Esophagus muscularis mucosa (tissue), 4 donors: ENCODE data around the gene CDH4. TPM values are rescaled to one million over a fixed set of nuclear protein-coding genes. Genes with fewer than 3 reads are reported as not detected.
"Not testable (repeated sequence)": the region's sequence is repeated elsewhere in the genome, so short reads cannot be mapped to it uniquely, and the experiment has no call there.

Experiments
- DNase-seq: peaks from one replicate; pipeline ENCODE4 v3.0.0-alpha.2; 2017; ENCODE audit errors: extremely low spot score
- H3K27ac ChIP-seq, 4 donors: fragments of 200-600 bp; sonication (generic); replicated peaks in 1 of 4; 1 replicate in 3 of 4; 2 replicates in 1 of 4; pipeline ENCODE4 v1.5.1; 2016 to 2019; ENCODE audit warnings: mild to moderate bottlenecking in 1 of 4
- H3K27me3 ChIP-seq, 4 donors: fragments of 200-600 bp; sonication (generic); one replicate each; pipeline versions ENCODE4 v1.5.1 to v1.6.0; 2016 to 2019
- H3K36me3 ChIP-seq, 4 donors: fragments of 200-600 bp; sonication (generic); one replicate each; pipeline ENCODE4 v1.5.1; 2016 to 2019
- H3K4me1 ChIP-seq, 4 donors: fragments of 200-600 bp; sonication (generic); one replicate each; pipeline ENCODE4 v1.5.1; 2016 to 2019
- H3K4me3 ChIP-seq, 4 donors: fragments of 200-600 bp; sonication (generic); 1 replicate in 2 of 4; 2 replicates in 2 of 4; pipeline ENCODE4 v1.5.1; 2016 to 2019; ENCODE audit warnings: mild to moderate bottlenecking in 4 of 4, moderate library complexity in 1 of 4
- H3K9me3 ChIP-seq, 4 donors: fragments of 200-600 bp; sonication (generic); 1 replicate in 3 of 4; 2 replicates in 1 of 4; pipeline ENCODE4 v1.5.1; 2016 to 2019
- CTCF ChIP-seq, 3 experiments: fragments of 200-600 bp in 2 of 3; fragments of 450-650 bp in 1 of 3; sonication (generic) in 2 of 3; IDR thresholded peaks; one replicate each; pipeline ENCODE4 v1.5.1; 2017 to 2019; ENCODE audit warnings: antibody characterized with exemption in 3 of 3, mild to moderate bottlenecking in 2 of 3, moderate library complexity in 1 of 3
- EP300 ChIP-seq: sonication (generic); formaldehyde crosslinking; IDR thresholded peaks from one replicate; pipeline ENCODE4 v1.6.1; 2017; ENCODE audit warnings: antibody characterized with exemption
- POLR2A ChIP-seq: fragments of 450-650 bp; IDR thresholded peaks from one replicate; pipeline ENCODE4 v1.6.1; 2017; ENCODE audit warnings: antibody characterized with exemption, moderate library complexity, mild to moderate bottlenecking, low read depth
- POLR2AphosphoS5 ChIP-seq, 2 donors: sonication (generic); formaldehyde crosslinking; IDR thresholded peaks; one replicate each; pipeline ENCODE4 v1.6.1; 2017; ENCODE audit warnings: antibody characterized with exemption in 2 of 2
- WGBS: methylation state at CpG from one replicate; pipeline ENCODE4 v1.1.5; 2018; 5-methylcytosine and 5-hydroxymethylcytosine counted together
- intact Hi-C: fragments of 100-400 bp; cut with DNase I; formaldehyde crosslinking; loops from one replicate; pipeline ENCODE4 v1.15.1; 2023
- total RNA-seq, 4 donors: library from RNA; depleted of rRNA; stranded (reverse); fragments of >200 nt; gene quantifications; one replicate each; pipeline versions ENCODE4 v1.1.0 to v1.2.1, GENCODE V29; 2016

The CDH4 gene
- total RNA-seq, 4 donors from 2014 or later = 0.42 to 1.3 (median 0.48) TPM

- H3K36me3 ChIP-seq = no peaks in the 10 kb centered on the region
- TF ChIP-seq EP300 (no peak), CTCF (IDR thresholded peaks at IDR 0.05) (no peak), POLR2AphosphoS5 (IDR thresholded peaks at IDR 0.05) (no peak), POLR2A (no peak)
- H3K4me3 ChIP-seq = no peak overlapping the region
- no peaks in the 10 kb centered on the region for H3K4me1 ChIP-seq
- no peaks in the 10 kb centered on the region for H3K9me3 ChIP-seq
- no peak for DNase-seq
- 82% methylated on average over 7 of the region's 7 CpGs for WGBS
- peaks cover 0 to 35% (median 0%) of the 10 kb centered on the region in 4 donors for H3K27me3 ChIP-seq
- intact Hi-C loops = no loop called here
- H3K27ac ChIP-seq = no peak overlapping the region
Observed at GRCh38 chr20:61475729-61476128, 223.7 kb downstream of the CDH4 start.

GRCh38 chr20:61476956-61477355 is 224.9 kb downstream of the CDH4 start:
- intact Hi-C loops = no loop called here
- DNase-seq = no peak
- TF ChIP-seq POLR2A = no peak
- TF ChIP-seq CTCF (IDR thresholded peaks at IDR 0.05) = no peak
- no peak for TF ChIP-seq EP300
- TF ChIP-seq POLR2AphosphoS5 (IDR thresholded peaks at IDR 0.05) = no peak
- Histone ChIP-seq H3K27ac (no peak overlapping the region), H3K9me3 (no peaks in the 10 kb centered on the region), H3K4me1 (no peaks in the 10 kb centered on the region), H3K36me3 (no peaks in the 10 kb centered on the region), H3K27me3 (peaks cover 0 to 35% (median 0%) of the 10 kb centered on the region in 4 donors), H3K4me3 (no peak overlapping the region)
- 71% methylated on average over 12 of the region's 12 CpGs for WGBS

DNA sequence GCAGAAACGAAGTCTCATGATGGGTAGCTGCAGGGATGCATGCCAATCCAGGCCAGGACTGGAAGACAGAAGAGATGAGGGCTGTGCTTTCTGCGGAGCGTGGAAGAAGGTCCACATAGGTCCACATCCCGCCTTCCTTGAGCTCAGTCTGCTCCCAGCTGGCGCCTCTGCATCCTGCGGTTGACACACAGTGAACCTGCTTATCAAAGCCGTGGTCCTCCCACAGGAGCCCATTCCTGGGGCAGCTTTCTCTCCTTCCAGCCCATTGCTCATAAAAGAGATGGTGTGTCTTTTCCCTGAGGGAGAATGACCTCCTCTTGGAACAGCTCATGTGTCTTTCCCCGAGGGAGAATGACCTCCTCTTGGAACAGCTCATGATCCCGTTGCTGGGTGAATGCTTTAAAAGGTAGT is 225.4 kb downstream of the CDH4 start:
- Histone ChIP-seq H3K36me3 (no peaks in the 10 kb centered on the region), H3K4me1 (no peaks in the 10 kb centered on the region), H3K27ac (no peak overlapping the region), H3K27me3 (peaks cover 0 to 35% (median 0%) of the 10 kb centered on the region in 4 donors), H3K9me3 (no peaks in the 10 kb centered on the region), H3K4me3 (no peak overlapping the region)
- DNase-seq = no peak
- no peak for TF ChIP-seq CTCF (IDR thresholded peaks at IDR 0.05)
- TF ChIP-seq POLR2A = no peak
- TF ChIP-seq POLR2AphosphoS5 (IDR thresholded peaks at IDR 0.05) = no peak
- TF ChIP-seq EP300 = no peak
- 81% methylated on average over 8 of the region's 9 CpGs for WGBS
- intact Hi-C loops = no loop called here

DNA sequence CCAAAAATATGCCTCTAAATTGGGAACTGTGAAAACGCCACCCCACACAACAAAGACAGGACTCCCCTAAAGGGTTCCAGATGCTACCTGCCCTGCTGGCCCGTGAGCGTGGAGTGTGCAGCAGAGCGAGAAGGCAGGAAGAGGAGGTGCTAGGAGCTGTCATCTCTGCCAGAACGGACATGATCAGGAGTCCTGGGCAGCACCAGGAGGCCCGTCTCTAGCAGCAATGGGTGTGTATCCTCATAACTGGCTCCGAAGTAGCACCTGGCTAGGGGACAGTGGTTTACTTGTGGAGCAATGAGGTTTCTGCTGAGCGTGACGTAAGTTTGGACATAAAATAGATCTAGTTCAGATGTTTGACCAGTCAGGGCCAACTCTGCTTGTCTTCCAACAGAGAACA is 226.0 kb downstream of the CDH4 start:
- no peaks in the 10 kb centered on the region for H3K36me3 ChIP-seq
- TF ChIP-seq POLR2AphosphoS5 (IDR thresholded peaks at IDR 0.05) (no peak), POLR2A (no peak), EP300 (no peak), CTCF (IDR thresholded peaks at IDR 0.05) (no peak)
- DNase-seq = no peak
- 67% methylated on average over 9 of the region's 9 CpGs for WGBS
- H3K9me3 ChIP-seq = no peaks in the 10 kb centered on the region
- H3K4me3 ChIP-seq = no peak overlapping the region
- peaks cover 0 to 33% (median 0%) of the 10 kb centered on the region in 4 donors for H3K27me3 ChIP-seq
- intact Hi-C loops = no loop called here
- H3K27ac ChIP-seq = no peak overlapping the region
- no peaks in the 10 kb centered on the region for H3K4me1 ChIP-seq

DNA sequence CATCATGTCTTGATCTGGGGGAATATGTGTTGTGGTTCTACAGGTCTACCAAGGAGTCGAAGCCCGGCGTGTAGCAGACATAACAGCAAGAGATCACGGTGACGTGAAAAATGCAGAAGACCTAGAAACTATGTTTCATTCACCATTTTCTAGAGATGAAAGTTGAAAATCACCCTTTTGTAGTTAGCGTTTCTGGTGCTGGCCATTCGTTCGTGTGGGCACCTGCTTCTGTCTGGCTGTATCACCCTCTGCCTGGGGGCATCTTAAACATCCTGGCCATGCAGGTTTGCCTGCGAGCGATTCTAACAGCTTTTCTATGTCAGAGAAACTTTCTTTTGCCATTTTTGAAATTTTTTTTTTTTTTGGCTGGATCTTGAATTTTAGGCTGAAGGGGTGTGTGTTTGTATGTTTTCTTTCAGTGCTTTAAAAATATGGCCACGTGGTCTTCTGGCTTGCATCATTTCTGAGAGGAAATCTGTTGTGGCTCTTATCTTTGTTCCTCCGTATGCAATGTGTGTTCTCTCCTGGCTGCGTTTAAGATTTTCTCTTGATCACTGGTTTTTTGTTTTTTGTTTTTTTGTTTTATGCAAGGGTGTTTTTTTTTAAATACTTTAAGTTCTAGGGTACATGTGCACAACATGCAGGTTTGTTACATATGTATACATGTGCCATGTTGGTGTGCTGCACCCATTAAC is 226.7 kb downstream of the CDH4 start:
- WGBS = 85% methylated on average over 13 of the region's 13 CpGs
- Histone ChIP-seq H3K27ac (no peak overlapping the region), H3K9me3 (no peaks in the 10 kb centered on the region), H3K4me1 (no peaks in the 10 kb centered on the region), H3K4me3 (no peak overlapping the region), H3K27me3 (peaks cover 0 to 30% (median 0%) of the 10 kb centered on the region in 4 donors), H3K36me3 (no peaks in the 10 kb centered on the region)
- TF ChIP-seq EP300 (no peak), POLR2AphosphoS5 (IDR thresholded peaks at IDR 0.05) (no peak), POLR2A (no peak), CTCF (IDR thresholded peaks at IDR 0.05) (no peak)
- intact Hi-C loops = no loop called here
- no peak for DNase-seq

GRCh38 chr20:61479433-61479832 is 227.4 kb downstream of the CDH4 start:
- H3K9me3 ChIP-seq, H3K27ac ChIP-seq, H3K36me3 ChIP-seq, H3K4me1 ChIP-seq, intact Hi-C loops, DNase-seq, H3K4me3 ChIP-seq: not testable (repeated sequence)
- peaks cover 0 to 30% (median 0%) of the 10 kb centered on the region in 4 donors for H3K27me3 ChIP-seq
- 91% methylated on average over 4 of the region's 4 CpGs for WGBS
